Thyroid gland (tissue), 4 donors: Measurements from ENCODE around the gene C3orf18. TPM values are rescaled to one million over a fixed set of nuclear protein-coding genes. Genes with fewer than 3 reads are reported as not detected.

ENCODE experiments used
- DNase-seq, 2 donors: peaks; one replicate each; pipeline ENCODE4 v3.0.0-alpha.2; 2019
- H3K27ac ChIP-seq, 3 donors: fragments of 200-600 bp; sonication (generic); 1 replicate in 2 of 3; 2 replicates in 1 of 3; pipeline ENCODE4 v1.5.1; 2016 to 2019; ENCODE audit warnings: mild to moderate bottlenecking in 1 of 3, moderate library complexity in 1 of 3
- H3K27me3 ChIP-seq: fragments of 200-600 bp; sonication (generic); one replicate; pipeline ENCODE4 v1.5.1; 2019
- H3K36me3 ChIP-seq, 2 donors: fragments of 200-600 bp; sonication (generic); one replicate each; pipeline ENCODE4 v1.5.1; 2016 to 2019
- H3K4me1 ChIP-seq, 2 donors: fragments of 200-600 bp; sonication (generic); one replicate each; pipeline ENCODE4 v1.5.1; 2017 to 2019
- H3K4me3 ChIP-seq, 3 donors: fragments of 200-600 bp; sonication (generic); replicated peaks in 1 of 3; 1 replicate in 2 of 3; 2 replicates in 1 of 3; pipeline ENCODE4 v1.5.1; 2016; ENCODE audit warnings: mild to moderate bottlenecking in 1 of 3
- H3K9me3 ChIP-seq: fragments of 200-600 bp; sonication (generic); one replicate; pipeline ENCODE4 v1.5.1; 2017
- POLR2A ChIP-seq, 2 donors: fragments of 450-650 bp; IDR thresholded peaks; one replicate each; pipeline ENCODE4 v1.6.1; 2017; ENCODE audit warnings: antibody characterized with exemption in 2 of 2, mild to moderate bottlenecking in 2 of 2, moderate library complexity in 1 of 2
- WGBS, 2 donors: methylation state at CpG; one replicate each; pipeline ENCODE4 v1.1.5; 2017; 5-methylcytosine and 5-hydroxymethylcytosine counted together
- intact Hi-C: fragments of 100-400 bp; cut with DNase I; formaldehyde crosslinking; loops from one replicate; pipeline ENCODE4 v1.15.1; 2023
- total RNA-seq, 4 donors: library from RNA; depleted of rRNA; stranded (reverse); fragments of >200 nt; gene quantifications; one replicate each; pipeline ENCODE4 v1.2.3, GENCODE V29; 2016
- TF ChIP-seq, protein P1 (sequence below), 6 experiments: fragments of 200-600 bp in 3 of 6; fragments of 450-650 bp in 3 of 6; sonication (generic) in 3 of 6; IDR thresholded peaks; one replicate each; pipeline ENCODE4 v1.5.1; 2016 to 2019; ENCODE audit warnings: antibody characterized with exemption in 6 of 6, mild to moderate bottlenecking in 2 of 6, inconsistent platforms in 1 of 6, moderate library complexity in 1 of 6

C3orf18 gene
- total RNA-seq, 4 donors from 2014 or later, result 19.6 to 22.0 (median 20.3) TPM

DNA sequence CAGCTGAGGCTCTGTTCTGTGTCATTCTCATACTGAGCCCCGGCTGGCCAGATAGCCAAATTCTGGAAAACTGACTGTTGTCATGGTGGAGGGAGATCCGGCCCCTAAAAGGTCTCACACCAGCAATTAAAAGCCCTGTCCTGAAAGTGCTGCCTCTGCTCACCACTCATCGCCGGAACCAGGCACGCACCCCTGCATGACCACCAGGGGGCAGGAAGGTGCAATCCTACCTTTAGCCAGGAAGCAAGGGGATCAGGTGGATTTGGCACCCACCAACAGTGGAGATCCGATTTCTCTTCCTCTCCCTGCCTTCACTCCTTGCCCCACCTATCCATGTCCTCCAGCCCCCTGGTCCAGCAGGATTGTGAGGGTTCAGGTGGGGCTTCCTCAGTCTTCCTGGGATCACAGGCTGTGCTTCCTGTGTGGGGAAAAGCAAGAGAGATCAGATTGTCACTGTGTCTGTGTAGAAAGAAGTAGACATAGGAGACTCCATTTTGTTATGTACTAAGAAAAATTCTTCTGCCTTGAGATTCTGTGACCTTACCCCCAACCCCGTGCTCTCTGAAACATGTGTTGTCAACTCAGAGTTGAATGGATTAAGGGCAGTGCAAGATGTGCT, 48.0 kb downstream of the C3orf18 start:
- 7 to 17% methylated on average over 4 to 7 of the region's 7 CpGs for WGBS, 2 donors
- DNase-seq, result peak; percentile 78 to 83
- intact Hi-C loops, result no loop called here

DNA sequence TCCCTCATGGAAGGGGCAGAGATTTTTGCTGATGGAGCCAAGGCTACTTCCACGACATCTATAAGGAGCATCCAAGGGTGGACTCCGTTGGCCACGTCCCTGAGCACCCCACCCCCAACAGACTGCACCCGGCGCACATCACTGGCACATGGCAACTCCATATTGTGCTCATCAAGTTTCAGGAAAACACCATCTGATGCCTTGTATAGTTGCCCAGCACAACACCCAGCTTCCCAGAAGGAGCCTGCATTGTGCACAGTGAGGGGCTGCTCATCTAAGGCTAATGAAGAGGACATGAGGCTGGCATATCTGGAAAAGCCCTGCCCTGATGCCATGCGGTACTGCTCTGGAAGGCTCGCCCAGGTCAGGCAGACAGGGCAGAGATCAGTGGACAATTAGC, 49.1 kb downstream of the C3orf18 start:
- 90 to 92% methylated on average over 3 to 7 of the region's 7 CpGs for WGBS, 2 donors
- H3K27me3 ChIP-seq, result no peaks in the 10 kb centered on the region
- no peaks in the 10 kb centered on the region for H3K36me3 ChIP-seq
- intact Hi-C loops, result no loop called here
- H3K27ac ChIP-seq, result no peak overlapping the region
- no peak overlapping the region for H3K4me3 ChIP-seq
- H3K9me3 ChIP-seq, result no peaks in the 10 kb centered on the region
- H3K4me1 ChIP-seq, result peaks cover 21 to 32% of the 10 kb centered on the region in 2 donors
- no peak for DNase-seq
- TF ChIP-seq POLR2A (IDR thresholded peaks at IDR 0.05), result no peak
- TF ChIP-seq, protein P1, sequence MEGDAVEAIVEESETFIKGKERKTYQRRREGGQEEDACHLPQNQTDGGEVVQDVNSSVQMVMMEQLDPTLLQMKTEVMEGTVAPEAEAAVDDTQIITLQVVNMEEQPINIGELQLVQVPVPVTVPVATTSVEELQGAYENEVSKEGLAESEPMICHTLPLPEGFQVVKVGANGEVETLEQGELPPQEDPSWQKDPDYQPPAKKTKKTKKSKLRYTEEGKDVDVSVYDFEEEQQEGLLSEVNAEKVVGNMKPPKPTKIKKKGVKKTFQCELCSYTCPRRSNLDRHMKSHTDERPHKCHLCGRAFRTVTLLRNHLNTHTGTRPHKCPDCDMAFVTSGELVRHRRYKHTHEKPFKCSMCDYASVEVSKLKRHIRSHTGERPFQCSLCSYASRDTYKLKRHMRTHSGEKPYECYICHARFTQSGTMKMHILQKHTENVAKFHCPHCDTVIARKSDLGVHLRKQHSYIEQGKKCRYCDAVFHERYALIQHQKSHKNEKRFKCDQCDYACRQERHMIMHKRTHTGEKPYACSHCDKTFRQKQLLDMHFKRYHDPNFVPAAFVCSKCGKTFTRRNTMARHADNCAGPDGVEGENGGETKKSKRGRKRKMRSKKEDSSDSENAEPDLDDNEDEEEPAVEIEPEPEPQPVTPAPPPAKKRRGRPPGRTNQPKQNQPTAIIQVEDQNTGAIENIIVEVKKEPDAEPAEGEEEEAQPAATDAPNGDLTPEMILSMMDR (IDR thresholded peaks at IDR 0.05), result no peak

More for the DNA sequence above, 48.0 kb downstream of the C3orf18 start:
- no peaks in the 10 kb centered on the region for H3K36me3 ChIP-seq
- H3K4me3 ChIP-seq, result no peak overlapping the region
- no peaks in the 10 kb centered on the region for H3K27me3 ChIP-seq
- TF ChIP-seq, protein P1 (IDR thresholded peaks at IDR 0.05), result peak; percentile 85 to 95 (median 90)
- no peak for TF ChIP-seq POLR2A (IDR thresholded peaks at IDR 0.05)
- no peaks in the 10 kb centered on the region for H3K9me3 ChIP-seq
- H3K4me1 ChIP-seq, result peaks cover 24 to 35% of the 10 kb centered on the region in 2 donors
- H3K27ac ChIP-seq, result no peak overlapping the region

DNA sequence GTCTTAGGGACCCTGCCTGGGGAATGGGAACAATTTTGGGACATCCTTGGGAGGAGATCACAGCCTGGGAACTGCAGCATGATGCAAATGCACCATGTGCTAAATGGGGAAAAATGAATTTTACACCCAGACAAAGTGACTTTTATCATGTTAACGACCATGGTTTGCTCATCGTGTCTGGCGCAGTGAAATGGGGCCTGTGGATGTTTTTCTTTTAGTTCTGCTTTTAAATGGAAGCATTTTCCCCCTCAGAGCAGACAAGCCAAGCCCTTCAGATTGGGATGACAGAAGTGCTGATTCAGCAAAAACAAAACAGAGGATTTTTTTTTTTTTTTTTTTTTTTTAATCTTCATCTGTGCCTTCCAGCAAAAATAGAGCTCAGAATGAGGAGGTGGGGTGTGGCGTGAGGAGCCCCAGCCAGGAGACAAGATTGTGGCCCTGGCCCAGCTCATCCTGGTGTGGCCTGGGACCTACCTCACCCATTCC, 49.8 kb downstream of the C3orf18 start:
- DNase-seq, result no peak
- TF ChIP-seq, protein P1 (IDR thresholded peaks at IDR 0.05), result no peak
- no peak for TF ChIP-seq POLR2A (IDR thresholded peaks at IDR 0.05)
- Histone ChIP-seq H3K4me3 (no peak overlapping the region), H3K4me1 (peaks cover 18 to 29% of the 10 kb centered on the region in 2 donors), H3K9me3 (no peaks in the 10 kb centered on the region), H3K36me3 (no peaks in the 10 kb centered on the region), H3K27ac (no peak overlapping the region), H3K27me3 (no peaks in the 10 kb centered on the region)
- intact Hi-C loops, result no loop called here
- WGBS, 2 donors, result 83 to 90% methylated on average over 4 of the region's 4 CpGs

DNA sequence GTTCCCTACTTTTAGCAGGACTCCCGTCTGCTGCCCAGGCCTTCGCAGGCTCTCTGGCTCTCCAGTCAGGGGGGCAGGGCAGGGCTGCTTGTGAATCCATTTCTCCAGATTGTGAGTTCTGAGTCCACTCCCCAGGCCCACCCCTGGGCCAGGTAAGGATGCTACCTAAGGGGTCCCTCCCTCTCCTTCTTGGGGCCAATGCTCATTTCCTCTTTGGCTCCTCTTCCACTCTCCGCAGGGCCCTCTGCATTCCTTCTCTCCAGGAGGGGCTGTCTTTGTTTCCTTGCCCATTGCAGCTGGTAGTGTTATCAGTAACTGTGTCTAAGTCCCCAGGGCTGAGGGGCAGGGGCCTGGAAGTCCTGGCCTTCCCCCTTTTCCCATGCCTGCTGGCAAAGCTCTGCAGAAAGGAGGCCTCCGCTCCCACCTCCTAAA, 51.1 kb downstream of the C3orf18 start:
- peak; percentile 77 to 84 for DNase-seq
- TF ChIP-seq, protein P1 (IDR thresholded peaks at IDR 0.05), result no peak
- TF ChIP-seq POLR2A (IDR thresholded peaks at IDR 0.05), result no peak
- intact Hi-C loops, result no loop called here

More for the DNA sequence above, 51.1 kb downstream of the C3orf18 start:
- WGBS, 2 donors, result 28 to 55% methylated on average over 3 to 4 of the region's 4 CpGs
- Histone ChIP-seq H3K27me3 (no peaks in the 10 kb centered on the region), H3K36me3 (no peaks in the 10 kb centered on the region), H3K9me3 (no peaks in the 10 kb centered on the region), H3K27ac (peak overlapping the region; percentile 80 to 93 (median 90)), H3K4me1 (peaks cover 18 to 29% of the 10 kb centered on the region in 2 donors), H3K4me3 (no peak overlapping the region)
